ENCODE data around the gene GTPBP1.

The GTPBP1 gene

GRCh38 chr22:38727530-38728451 is 22.0 kb downstream of the GTPBP1 start:
- no peak for DNase-seq

- DNase-seq, result no peak
Measured at GRCh38 chr22:38728871-38729796, 23.4 kb downstream of the GTPBP1 start.

- DNase-seq, result no peak
Measured at GRCh38 chr22:38729946-38730345, 24.2 kb downstream of the GTPBP1 start.

GRCh38 chr22:38730411-38730871 is 24.7 kb downstream of the GTPBP1 start:
- DNase-seq, result no peak

- DNase-seq, result no peak
Measured at GRCh38 chr22:38731703-38732161, 26.0 kb downstream of the GTPBP1 start.

- DNase-seq, result no peak
Measured at GRCh38 chr22:38732251-38732815, 26.6 kb downstream of the GTPBP1 start.

GRCh38 chr22:38733329-38733723 is 27.6 kb downstream of the GTPBP1 start:
- peak; percentile 35 for DNase-seq

- no peak for DNase-seq
Measured at GRCh38 chr22:38733724-38734381, 28.1 kb downstream of the GTPBP1 start.

- DNase-seq, result no peak
Measured at GRCh38 chr22:38734421-38735100, 28.8 kb downstream of the GTPBP1 start.

- DNase-seq, result no peak
Measured at GRCh38 chr22:38735126-38735464, 29.4 kb downstream of the GTPBP1 start.

GRCh38 chr22:38735465-38736256 is 29.9 kb downstream of the GTPBP1 start:
- DNase-seq, result no peak

- no peak for DNase-seq
Measured at GRCh38 chr22:38736257-38736570, 30.5 kb downstream of the GTPBP1 start.

- DNase-seq, result no peak
Measured at GRCh38 chr22:38737302-38738060, 31.7 kb downstream of the GTPBP1 start.

GRCh38 chr22:38738475-38739070 is 32.8 kb downstream of the GTPBP1 start:
- DNase-seq, result no peak

GRCh38 chr22:38739300-38740055 is 33.7 kb downstream of the GTPBP1 start:
- no peak for DNase-seq

- no peak for DNase-seq
Measured at GRCh38 chr22:38740116-38740723, 34.5 kb downstream of the GTPBP1 start.

GRCh38 chr22:38740754-38741153 is 35.0 kb downstream of the GTPBP1 start:
- DNase-seq, result no peak

- no peak for DNase-seq
Measured at GRCh38 chr22:38741166-38741565, 35.4 kb downstream of the GTPBP1 start.

GRCh38 chr22:38741576-38741975 is 35.8 kb downstream of the GTPBP1 start:
- DNase-seq, result no peak

Measured in T-helper 9 cell (primary cell).